ENCODE results near the gene EFNA5.

Gene EFNA5

GRCh38 chr5:107389775-107390148 is 281.0 kb downstream of the EFNA5 start:
- Histone ChIP-seq H3K36me3 (ENCODE audit: insufficient read depth) (no peaks in the 10 kb centered on the region), H3K27ac (no peak overlapping the region), H4K20me1 (ENCODE audit: insufficient read depth) (no peaks in the 10 kb centered on the region), H3K79me2 (ENCODE audit: insufficient read depth, low read depth) (no peaks in the 10 kb centered on the region), H2AFZ (ENCODE audit: low read depth) (0 out of 2 replicates have a peak overlapping the region, but pooled peaks have one; percentile 4), H3K4me3 (IDR thresholded peaks at IDR 0.05; ENCODE audit: insufficient read depth, low read depth, low read length) (no peak overlapping the region), H3K4me2 (no peak overlapping the region), H3K9ac (no peak overlapping the region), H3K27me3 (ENCODE audit: insufficient read depth, low read depth) (no peaks in the 10 kb centered on the region), H3K4me1 (ENCODE audit: low read depth, poor library complexity, severe bottlenecking) (peaks cover 19% of the 10 kb centered on the region)
- TF ChIP-seq CTCF (conservative IDR thresholded peaks at IDR 0.05; ENCODE audit: low read depth, low read length) = no peak

- H4K20me1 ChIP-seq (ENCODE audit: insufficient read depth) = no peaks in the 10 kb centered on the region
- no peak overlapping the region for H3K4me3 ChIP-seq (IDR thresholded peaks at IDR 0.05; ENCODE audit: insufficient read depth, low read depth, low read length)
- 0 out of 2 replicates have a peak overlapping the region, but pooled peaks have one; percentile 5 for H3K4me2 ChIP-seq
- TF ChIP-seq CTCF (conservative IDR thresholded peaks at IDR 0.05; ENCODE audit: low read depth, low read length) = no peak
- H3K9ac ChIP-seq = no peak overlapping the region
- H3K36me3 ChIP-seq (ENCODE audit: insufficient read depth) = no peaks in the 10 kb centered on the region
- H3K27ac ChIP-seq = no peak overlapping the region
- no peaks in the 10 kb centered on the region for H3K27me3 ChIP-seq (ENCODE audit: insufficient read depth, low read depth)
- peaks cover 19% of the 10 kb centered on the region for H3K4me1 ChIP-seq (ENCODE audit: low read depth, poor library complexity, severe bottlenecking)
- H2AFZ ChIP-seq (ENCODE audit: low read depth) = 0 out of 2 replicates have a peak overlapping the region, but pooled peaks have one; percentile 4
- no peaks in the 10 kb centered on the region for H3K79me2 ChIP-seq (ENCODE audit: insufficient read depth, low read depth)
Measured at GRCh38 chr5:107389130-107389774, 281.5 kb downstream of the EFNA5 start.

GRCh38 chr5:107388141-107388861 is 282.4 kb downstream of the EFNA5 start:
- H3K4me1 ChIP-seq (ENCODE audit: low read depth, poor library complexity, severe bottlenecking) = peaks cover 19% of the 10 kb centered on the region
- no peaks in the 10 kb centered on the region for H3K27me3 ChIP-seq (ENCODE audit: insufficient read depth, low read depth)
- no peaks in the 10 kb centered on the region for H3K36me3 ChIP-seq (ENCODE audit: insufficient read depth)
- no peaks in the 10 kb centered on the region for H4K20me1 ChIP-seq (ENCODE audit: insufficient read depth)
- H3K79me2 ChIP-seq (ENCODE audit: insufficient read depth, low read depth) = no peaks in the 10 kb centered on the region
- no peak overlapping the region for H2AFZ ChIP-seq (ENCODE audit: low read depth)
- H3K27ac ChIP-seq = no peak overlapping the region
- H3K4me3 ChIP-seq (IDR thresholded peaks at IDR 0.05; ENCODE audit: insufficient read depth, low read depth, low read length) = no peak overlapping the region
- H3K4me2 ChIP-seq = no peak overlapping the region
- H3K9ac ChIP-seq = no peak overlapping the region
- TF ChIP-seq CTCF (conservative IDR thresholded peaks at IDR 0.05; ENCODE audit: low read depth, low read length) = no peak

- H4K20me1 ChIP-seq (ENCODE audit: insufficient read depth) = no peaks in the 10 kb centered on the region
- H3K36me3 ChIP-seq (ENCODE audit: insufficient read depth) = no peaks in the 10 kb centered on the region
- no peak for TF ChIP-seq CTCF (conservative IDR thresholded peaks at IDR 0.05; ENCODE audit: low read depth, low read length)
- H3K4me3 ChIP-seq (IDR thresholded peaks at IDR 0.05; ENCODE audit: insufficient read depth, low read depth, low read length) = no peak overlapping the region
- no peak overlapping the region for H3K9ac ChIP-seq
- H2AFZ ChIP-seq (ENCODE audit: low read depth) = no peak overlapping the region
- H3K79me2 ChIP-seq (ENCODE audit: insufficient read depth, low read depth) = no peaks in the 10 kb centered on the region
- no peaks in the 10 kb centered on the region for H3K27me3 ChIP-seq (ENCODE audit: insufficient read depth, low read depth)
- H3K4me2 ChIP-seq = no peak overlapping the region
- no peak overlapping the region for H3K27ac ChIP-seq
- H3K4me1 ChIP-seq (ENCODE audit: low read depth, poor library complexity, severe bottlenecking) = peaks cover 19% of the 10 kb centered on the region
Measured at GRCh38 chr5:107387526-107388140, 283.1 kb downstream of the EFNA5 start.
